ENCODE results near the gene REEP2.

REEP2 gene

GRCh38 chr5:138448481-138449398 lies 9.9 kb downstream of the REEP2 start:
- DNase-seq (ENCODE audit: low spot score): no peak

- DNase-seq (ENCODE audit: low spot score): peak; percentile 95
These were observed 10.8 kb downstream of the REEP2 start for GRCh38 chr5:138449501-138450239.

- DNase-seq (ENCODE audit: low spot score): no peak
These were observed 12.1 kb downstream of the REEP2 start for GRCh38 chr5:138450971-138451370.

- DNase-seq (ENCODE audit: low spot score): no peak
These were observed 13.9 kb downstream of the REEP2 start for GRCh38 chr5:138452720-138453119.

- no peak for DNase-seq (ENCODE audit: low spot score)
These were observed 14.7 kb downstream of the REEP2 start for GRCh38 chr5:138453590-138453989.

GRCh38 chr5:138454121-138454520 lies 15.3 kb downstream of the REEP2 start:
- no peak for DNase-seq (ENCODE audit: low spot score)

- no peak for DNase-seq (ENCODE audit: low spot score)
These were observed 16.5 kb downstream of the REEP2 start for GRCh38 chr5:138455232-138455930.

- DNase-seq (ENCODE audit: low spot score): no peak
These were observed 18.8 kb downstream of the REEP2 start for GRCh38 chr5:138457531-138458275.

GRCh38 chr5:138458384-138458783 lies 19.5 kb downstream of the REEP2 start:
- DNase-seq (ENCODE audit: low spot score): no peak

- DNase-seq (ENCODE audit: low spot score): no peak
These were observed 20.0 kb downstream of the REEP2 start for GRCh38 chr5:138458856-138459255.

GRCh38 chr5:138459311-138459933 lies 20.6 kb downstream of the REEP2 start:
- no peak for DNase-seq (ENCODE audit: low spot score)

- no peak for DNase-seq (ENCODE audit: low spot score)
These were observed 21.3 kb downstream of the REEP2 start for GRCh38 chr5:138460032-138460693.

- no peak for DNase-seq (ENCODE audit: low spot score)
These were observed 22.7 kb downstream of the REEP2 start for GRCh38 chr5:138461343-138462125.

- no peak for DNase-seq (ENCODE audit: low spot score)
These were observed 24.7 kb downstream of the REEP2 start for GRCh38 chr5:138463419-138464007.

GRCh38 chr5:138464008-138464387 lies 25.1 kb downstream of the REEP2 start:
- peak; percentile 91 for DNase-seq (ENCODE audit: low spot score)

GRCh38 chr5:138464388-138465260 lies 25.8 kb downstream of the REEP2 start:
- peak; percentile 90 for DNase-seq (ENCODE audit: low spot score)

- peak; percentile 85 for DNase-seq (ENCODE audit: low spot score)
These were observed 26.6 kb downstream of the REEP2 start, which contains the start of gene EGR1 for GRCh38 chr5:138465261-138466124. TSS of gene EGR1 (plus strand) at chr5:138465479. CDS start at chr5:138465762, 283 bp downstream.

All from HuH-7 (cell line).